GM12878 (cell line): ENCODE measurements around the gene LRRC26. TPM values are rescaled to one million over a fixed set of nuclear protein-coding genes. Genes with fewer than 3 reads are reported as not detected.
A peak's percentile ranks its signal among the peaks of the same experiment; 100 is the strongest.

Experiments
- ATAC-seq: fragments of 200-7000 bp; cut with Tn5 transposase; 3 replicates; pipeline ENCODE4 v1.9.1; 2020; ENCODE audit warnings: mild to moderate bottlenecking, moderate library complexity
- BruUV-seq: library from RNA; stranded (reverse); fragments of 400-500 nt; replicated peaks from 2 replicates; lab custom pipeline; 2021; lab: Mats Ljungman, UMichigan
- CTCF ChIA-PET: fragments of 300-600 bp; sonication (Branson Sonifier 250); formaldehyde crosslinking; extraction: SDS; loops from one replicate; lab custom pipeline; 2021; ENCODE audit warnings: inconsistent platforms; lab: Yijun Ruan, JAX
- POLR2A ChIA-PET: fragments of 350-600 bp; formaldehyde crosslinking; extraction: SDS; loops from one replicate; lab custom pipeline; 2021; ENCODE audit warnings: inconsistent platforms; lab: Charles Lee
- RAD21 ChIA-PET: fragments of 300-600 bp; sonication (Branson Sonifier 250); formaldehyde crosslinking; loops from one replicate; lab custom pipeline; 2023; ENCODE audit warnings: antibody characterized with exemption; ENCODE audit not compliant: unreplicated experiment; lab: Charles Lee
- SMC1A ChIA-PET: fragments of 300-600 bp; sonication (Branson Sonifier 250); formaldehyde crosslinking; loops from one replicate; lab custom pipeline; 2023; ENCODE audit not compliant: unreplicated experiment, uncharacterized antibody; lab: Charles Lee
- DNase-seq: peaks from one replicate; pipeline ENCODE4 v3.0.0-alpha.2; 2011; ENCODE audit warnings: low read depth, low spot score
- FAIRE-seq: peaks from 3 replicates; lab custom pipeline; 2011; peaks lifted over from hg19 to GRCh38; lab: Jason Lieb, UNC
- H2AFZ ChIP-seq: 2 replicates; pipeline ENCODE4 v1.6.0; 2011; ENCODE audit warnings: low read depth, low read length, control low read depth; ENCODE audit not compliant: control insufficient read depth
- H3K27ac ChIP-seq: 2 replicates; pipeline ENCODE4 v1.5.1; 2011; ENCODE audit warnings: control low read depth; ENCODE audit not compliant: control insufficient read depth, insufficient read depth
- H3K27me3 ChIP-seq, 2 experiments: replicated peaks in 1 of 2; 2 replicates each; pipeline versions ENCODE4 v1.6.0 to v1.6.1; 2011; ENCODE audit warnings: low read length in 1 of 2; ENCODE audit not compliant: control insufficient read depth in 2 of 2, insufficient read depth in 2 of 2
- H3K36me3 ChIP-seq, 2 experiments: 2 replicates each; pipeline ENCODE4 v1.5.1; 2011; ENCODE audit warnings: low read length in 1 of 2; ENCODE audit not compliant: control insufficient read depth in 2 of 2, insufficient read depth in 2 of 2
- H3K4me1 ChIP-seq: 2 replicates; pipeline ENCODE4 v1.6.1; 2011; ENCODE audit warnings: mild to moderate bottlenecking, low read length, moderate library complexity, mixed read lengths; ENCODE audit not compliant: control insufficient read depth, insufficient read depth
- H3K4me2 ChIP-seq: 2 replicates; pipeline ENCODE4 v1.6.0; 2011; ENCODE audit warnings: control low read depth; ENCODE audit not compliant: control insufficient read depth, insufficient read depth
- H3K4me3 ChIP-seq: fragments of 200-600 bp; sonication (generic); 2 replicates; pipeline ENCODE4 v1.5.1; 2016
- H3K79me2 ChIP-seq: 2 replicates; pipeline ENCODE4 v1.6.0; 2011; ENCODE audit warnings: low read length; ENCODE audit not compliant: control insufficient read depth, insufficient read depth
- H3K9ac ChIP-seq: 2 replicates; pipeline ENCODE4 v1.8.0; 2011; ENCODE audit warnings: low read length, control low read depth, mixed read lengths; ENCODE audit not compliant: control insufficient read depth, insufficient read depth
- H3K9me3 ChIP-seq: replicated peaks from 3 replicates; pipeline ENCODE4 v1.5.1; 2011; ENCODE audit warnings: mild to moderate bottlenecking, low read length; ENCODE audit not compliant: control insufficient read depth, insufficient read depth
- H4K20me1 ChIP-seq: 2 replicates; pipeline ENCODE4 v1.6.0; 2011; ENCODE audit not compliant: control insufficient read depth, insufficient read depth
- BACH1 ChIP-seq: fragments of 450-650 bp; IDR thresholded peaks from 2 replicates; pipeline ENCODE4 v1.6.1; 2017; ENCODE audit warnings: mild to moderate bottlenecking, borderline replicate concordance
- CBFB ChIP-seq: IDR thresholded peaks from 2 replicates; pipeline ENCODE4 v1.6.1; 2016; ENCODE audit warnings: antibody characterized with exemption, low read depth
- LARP7 ChIP-seq: fragments of 450-650 bp; IDR thresholded peaks from 2 replicates; pipeline ENCODE4 v1.6.1; 2017; ENCODE audit warnings: mild to moderate bottlenecking
- NFYB ChIP-seq: IDR thresholded peaks from 2 replicates; pipeline ENCODE4 v1.6.1; 2011; ENCODE audit warnings: low read depth, mild to moderate bottlenecking, low read length, improper control_type of control experiment, moderate library complexity; ENCODE audit not compliant: insufficient read depth
- RB1 ChIP-seq: fragments of 450-650 bp; formaldehyde crosslinking; IDR thresholded peaks from 2 replicates; pipeline ENCODE4 v1.6.1; 2017; ENCODE audit warnings: mild to moderate bottlenecking, borderline replicate concordance
- RUNX3 ChIP-seq: IDR thresholded peaks from 2 replicates; pipeline ENCODE4 v1.6.1; 2012; ENCODE audit warnings: low read length, inconsistent platforms
- SPI1 ChIP-seq: IDR thresholded peaks from 2 replicates; pipeline ENCODE4 v1.6.1; 2011; ENCODE audit warnings: low read depth, mild to moderate bottlenecking, low read length, moderate library complexity, borderline replicate concordance; ENCODE audit not compliant: insufficient read depth
- TCF12 ChIP-seq: IDR thresholded peaks from 2 replicates; pipeline ENCODE4 v1.6.1; 2011; ENCODE audit warnings: low read depth, mild to moderate bottlenecking, low read length
- ZBED1 ChIP-seq: IDR thresholded peaks from 2 replicates; pipeline ENCODE4 v1.6.1; 2016; ENCODE audit warnings: borderline replicate concordance
- WGBS: methylation state at CpG from one replicate; pipeline ENCODE4 v1.1.6; 2016; ENCODE audit warnings: low lambda C conversion rate; ENCODE audit not compliant: insufficient replicate concordance, insufficient coverage; ENCODE audit errors: missing lambda C conversion rate; 5-methylcytosine and 5-hydroxymethylcytosine counted together
- in situ Hi-C: fragments of 300-500 bp; cut with MboI; formaldehyde crosslinking; loops from 9 replicates; pipeline ENCODE4 v1.14.3; 2018; ENCODE audit warnings: mixed read lengths
- intact Hi-C: fragments of 100-400 bp; cut with micrococcal nuclease; formaldehyde crosslinking; loops from one replicate; pipeline ENCODE4 v1.14.2; 2022; ENCODE audit not compliant: unreplicated experiment
- polyA plus RNA-seq, 11 experiments: library from polyadenylated mRNA; depleted of rRNA in 4 of 11; unstranded in 6 of 11; stranded (reverse) in 5 of 11; fragments of >200 nt; fragmentation: Nextera tagmentation in 4 of 11; fragmentation: Illumina TruSeq in 1 of 11; extraction: Ambion mirVana in 4 of 11; extraction: Trizol in 1 of 11; gene quantifications; 1 replicate in 1 of 11; 2 replicates in 10 of 11; pipeline versions ENCODE4 v1.2.1 to v1.2.3, GENCODE V29; 2011 to 2016; ENCODE audit warnings: inconsistent platforms in 2 of 11, missing spikeins in 2 of 11, low read depth in 1 of 11
- total RNA-seq, 4 experiments: library from RNA; depleted of rRNA in 3 of 4; stranded (reverse); fragments of >200 nt in 3 of 4; fragmentation: Illumina TruSeq in 1 of 4; extraction: Trizol in 1 of 4; gene quantifications; 2 replicates each; pipeline versions ENCODE4 v1.2.1 to v1.2.3, GENCODE V29; 2013 to 2021
- TF ChIP-seq, protein P1 (sequence below): fragments of 450-650 bp; IDR thresholded peaks from 2 replicates; pipeline ENCODE4 v1.6.1; 2017; ENCODE audit warnings: low read depth, mild to moderate bottlenecking, moderate library complexity
- TF ChIP-seq, protein P2 (sequence below): IDR thresholded peaks from 2 replicates; pipeline ENCODE4 v1.6.1; 2011; ENCODE audit warnings: low read depth, mild to moderate bottlenecking, low read length, moderate library complexity, borderline replicate concordance; ENCODE audit errors: extremely low read depth
- TF ChIP-seq, protein P3 (sequence below): IDR thresholded peaks from 2 replicates; pipeline ENCODE4 v1.6.1; 2011; ENCODE audit warnings: borderline replicate concordance, low read depth, mild to moderate bottlenecking, moderate library complexity, mixed read lengths, low read length; ENCODE audit not compliant: insufficient read depth; ENCODE audit errors: extremely low read length
- TF ChIP-seq, protein P4 (sequence below): fragments of 450-650 bp; formaldehyde crosslinking; IDR thresholded peaks from 2 replicates; pipeline ENCODE4 v1.4.0; 2020; ENCODE audit warnings: mild to moderate bottlenecking, moderate library complexity

Gene LRRC26
- total and polyA plus RNA-seq, 10 of the 15 experiments (the other 5 are each of a cell fraction or from before 2014, with no cell fraction given), result 0.29 to 0.91 (median 0.64) TPM; not detected in 5

DNA sequence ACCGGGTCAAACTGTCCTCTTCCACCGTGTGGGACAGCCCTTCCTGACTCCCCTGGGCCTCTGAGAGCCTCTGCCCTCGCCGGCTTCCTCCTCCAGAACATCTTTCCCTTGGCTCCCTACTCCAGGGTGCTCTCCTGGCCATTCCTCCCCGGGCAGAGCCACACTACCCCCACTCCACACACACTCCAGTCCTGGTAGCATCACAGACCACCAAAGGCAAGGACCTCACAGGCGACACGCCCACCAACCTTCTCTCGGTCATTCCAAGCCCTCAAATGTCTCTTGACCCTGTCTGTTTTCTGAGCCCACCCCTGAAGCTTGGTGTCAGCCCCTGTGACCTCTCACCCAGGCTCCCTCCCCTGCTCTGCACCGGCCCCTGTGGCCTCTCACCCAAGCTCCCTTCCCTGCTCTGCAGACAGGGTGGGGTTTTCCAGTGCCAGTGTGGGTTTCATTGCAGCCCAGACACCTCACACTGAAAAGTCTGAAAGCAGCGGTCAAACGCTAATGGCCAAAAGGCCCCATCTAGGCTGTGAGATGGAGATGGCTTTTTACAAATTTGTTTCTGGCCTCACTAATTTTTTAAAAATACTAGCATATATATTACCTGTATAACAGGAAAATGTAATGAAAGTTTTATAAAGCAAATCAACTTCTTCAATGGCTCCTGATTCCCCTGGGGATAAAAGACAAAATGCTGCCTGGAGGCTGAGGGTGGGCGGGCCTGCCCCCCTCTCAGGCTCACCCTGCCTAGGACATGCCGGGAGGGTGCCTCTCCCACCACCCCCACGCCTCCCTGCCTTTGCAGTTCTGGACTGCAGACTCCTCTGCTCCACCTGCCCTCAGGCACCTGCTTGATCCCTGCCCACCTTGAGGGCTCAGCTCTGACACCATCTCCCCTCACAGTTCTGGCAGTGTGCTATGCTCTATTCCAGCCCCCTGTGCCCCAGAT, 10.5 kb downstream of the LRRC26 start (continued):
- TF ChIP-seq NFYB, result no peak

DNA sequence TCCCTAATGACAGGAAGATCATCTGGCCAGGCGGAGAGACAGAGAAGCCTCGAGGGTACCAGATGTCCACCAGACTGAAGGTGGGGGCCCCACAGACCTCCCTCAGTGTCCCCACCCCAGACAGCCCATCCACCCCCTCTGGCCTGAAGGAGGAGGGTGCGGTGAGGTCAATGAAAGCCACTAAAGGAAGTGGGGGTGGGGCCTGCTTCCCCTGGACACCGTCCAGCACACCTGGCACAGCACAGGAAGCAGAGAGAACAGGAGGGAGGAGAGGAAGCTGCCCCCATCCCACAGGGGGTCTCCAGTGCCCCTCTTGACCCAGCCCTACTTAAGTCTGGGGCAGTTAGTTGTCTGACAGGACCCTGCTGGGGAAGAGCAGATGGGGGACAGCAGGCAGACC, 11.2 kb downstream of the LRRC26 start:
- H3K27ac ChIP-seq, result no peak overlapping the region
- FAIRE-seq (no peak), DNase-seq (no peak), ATAC-seq (peak; percentile 36)
- H3K4me2 ChIP-seq, result peak overlapping the region; percentile 39
- in situ Hi-C loops, result no loop called here
- H3K4me3 ChIP-seq, result 0 out of 2 replicates have a peak overlapping the region, but pooled peaks have one; percentile 31
- H3K79me2 ChIP-seq, result no peaks in the 10 kb centered on the region
- ChIA-PET POLR2A (interaction anchor here (0.7 to 3.7 kb wide), 8 partner anchors 8 to 119 kb away, joined by 3 to 37 read pairs (median 12); partner anchors contain the start of genes ANAPC2, LRRC26, RNF208 and SSNA1), CTCF (interaction anchor here (1.1 kb wide), 1 partner anchor 8 kb away, joined by 5 read pairs; no protein-coding TSS in a partner anchor), RAD21 (interaction anchor here (1.2 to 1.6 kb wide), 3 partner anchors 8 to 30 kb away, joined by 6 to 11 read pairs (median 6); partner anchors contain the start of genes ANAPC2 and SSNA1), SMC1A (interaction anchor here (0.6 kb wide), 1 partner anchor 8 kb away, joined by 4 read pairs; no protein-coding TSS in a partner anchor)
- peaks cover 28% of the 10 kb centered on the region for H3K4me1 ChIP-seq
- BruUV-seq, result no TSS peak
- H3K9ac ChIP-seq, result no peak overlapping the region
- H3K9me3 ChIP-seq, result no peaks in the 10 kb centered on the region; the same call in 2 of the 3 replicates
- no peaks in the 10 kb centered on the region for H3K27me3 ChIP-seq
- no peak overlapping the region for H2AFZ ChIP-seq
- no peaks in the 10 kb centered on the region for H4K20me1 ChIP-seq
- H3K36me3 ChIP-seq, result no peaks in the 10 kb centered on the region
- intact Hi-C loops, result no loop called here
- WGBS, result 26% methylated on average over 4 of the region's 4 CpGs
- no peak for TF ChIP-seq CBFB
- TF ChIP-seq RB1, result no peak
- TF ChIP-seq TCF12, result 0 out of 2 replicates have a peak, but pooled peaks have one; percentile 72
- TF ChIP-seq, protein P1, sequence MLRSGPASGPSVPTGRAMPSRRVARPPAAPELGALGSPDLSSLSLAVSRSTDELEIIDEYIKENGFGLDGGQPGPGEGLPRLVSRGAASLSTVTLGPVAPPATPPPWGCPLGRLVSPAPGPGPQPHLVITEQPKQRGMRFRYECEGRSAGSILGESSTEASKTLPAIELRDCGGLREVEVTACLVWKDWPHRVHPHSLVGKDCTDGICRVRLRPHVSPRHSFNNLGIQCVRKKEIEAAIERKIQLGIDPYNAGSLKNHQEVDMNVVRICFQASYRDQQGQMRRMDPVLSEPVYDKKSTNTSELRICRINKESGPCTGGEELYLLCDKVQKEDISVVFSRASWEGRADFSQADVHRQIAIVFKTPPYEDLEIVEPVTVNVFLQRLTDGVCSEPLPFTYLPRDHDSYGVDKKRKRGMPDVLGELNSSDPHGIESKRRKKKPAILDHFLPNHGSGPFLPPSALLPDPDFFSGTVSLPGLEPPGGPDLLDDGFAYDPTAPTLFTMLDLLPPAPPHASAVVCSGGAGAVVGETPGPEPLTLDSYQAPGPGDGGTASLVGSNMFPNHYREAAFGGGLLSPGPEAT, result no peak
- no peak for TF ChIP-seq ZBED1
- no peak for TF ChIP-seq BACH1
- TF ChIP-seq LARP7, result no peak
- TF ChIP-seq, protein P2, sequence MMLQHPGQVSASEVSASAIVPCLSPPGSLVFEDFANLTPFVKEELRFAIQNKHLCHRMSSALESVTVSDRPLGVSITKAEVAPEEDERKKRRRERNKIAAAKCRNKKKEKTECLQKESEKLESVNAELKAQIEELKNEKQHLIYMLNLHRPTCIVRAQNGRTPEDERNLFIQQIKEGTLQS, result no peak
- TF ChIP-seq RUNX3, result peak; percentile 54
- TF ChIP-seq, protein P3, sequence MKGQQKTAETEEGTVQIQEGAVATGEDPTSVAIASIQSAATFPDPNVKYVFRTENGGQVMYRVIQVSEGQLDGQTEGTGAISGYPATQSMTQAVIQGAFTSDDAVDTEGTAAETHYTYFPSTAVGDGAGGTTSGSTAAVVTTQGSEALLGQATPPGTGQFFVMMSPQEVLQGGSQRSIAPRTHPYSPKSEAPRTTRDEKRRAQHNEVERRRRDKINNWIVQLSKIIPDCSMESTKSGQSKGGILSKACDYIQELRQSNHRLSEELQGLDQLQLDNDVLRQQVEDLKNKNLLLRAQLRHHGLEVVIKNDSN, result no peak
- TF ChIP-seq, protein P4, sequence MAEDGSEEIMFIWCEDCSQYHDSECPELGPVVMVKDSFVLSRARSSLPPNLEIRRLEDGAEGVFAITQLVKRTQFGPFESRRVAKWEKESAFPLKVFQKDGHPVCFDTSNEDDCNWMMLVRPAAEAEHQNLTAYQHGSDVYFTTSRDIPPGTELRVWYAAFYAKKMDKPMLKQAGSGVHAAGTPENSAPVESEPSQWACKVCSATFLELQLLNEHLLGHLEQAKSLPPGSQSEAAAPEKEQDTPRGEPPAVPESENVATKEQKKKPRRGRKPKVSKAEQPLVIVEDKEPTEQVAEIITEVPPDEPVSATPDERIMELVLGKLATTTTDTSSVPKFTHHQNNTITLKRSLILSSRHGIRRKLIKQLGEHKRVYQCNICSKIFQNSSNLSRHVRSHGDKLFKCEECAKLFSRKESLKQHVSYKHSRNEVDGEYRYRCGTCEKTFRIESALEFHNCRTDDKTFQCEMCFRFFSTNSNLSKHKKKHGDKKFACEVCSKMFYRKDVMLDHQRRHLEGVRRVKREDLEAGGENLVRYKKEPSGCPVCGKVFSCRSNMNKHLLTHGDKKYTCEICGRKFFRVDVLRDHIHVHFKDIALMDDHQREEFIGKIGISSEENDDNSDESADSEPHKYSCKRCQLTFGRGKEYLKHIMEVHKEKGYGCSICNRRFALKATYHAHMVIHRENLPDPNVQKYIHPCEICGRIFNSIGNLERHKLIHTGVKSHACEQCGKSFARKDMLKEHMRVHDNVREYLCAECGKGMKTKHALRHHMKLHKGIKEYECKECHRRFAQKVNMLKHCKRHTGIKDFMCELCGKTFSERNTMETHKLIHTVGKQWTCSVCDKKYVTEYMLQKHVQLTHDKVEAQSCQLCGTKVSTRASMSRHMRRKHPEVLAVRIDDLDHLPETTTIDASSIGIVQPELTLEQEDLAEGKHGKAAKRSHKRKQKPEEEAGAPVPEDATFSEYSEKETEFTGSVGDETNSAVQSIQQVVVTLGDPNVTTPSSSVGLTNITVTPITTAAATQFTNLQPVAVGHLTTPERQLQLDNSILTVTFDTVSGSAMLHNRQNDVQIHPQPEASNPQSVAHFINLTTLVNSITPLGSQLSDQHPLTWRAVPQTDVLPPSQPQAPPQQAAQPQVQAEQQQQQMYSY (CRISPR knock-in tag), result no peak
- TF ChIP-seq SPI1, result peak; percentile 8; the same call in 1 of the 2 replicates
